ENCODE data around the gene TMEM232. TPM values are rescaled to one million over a fixed set of nuclear protein-coding genes. Genes with fewer than 3 reads are reported as not detected.

TMEM232 gene
- total and polyA plus RNA-seq, 2 donors (not counting 3 experiments of a cell fraction or from before 2014, with no cell fraction given), result 0.17 to 0.38 TPM

GRCh38 chr5:110440058-110440457 lies 286.4 kb downstream of the TMEM232 start:
- Histone ChIP-seq H3K27me3 (ENCODE audit: control insufficient read depth in 2 of 2, insufficient read depth in 2 of 2, low read length in 2 of 2) (no peaks in the 10 kb centered on the region), H2AFZ (ENCODE audit: low read depth, low read length) (no peak overlapping the region), H3K27ac (ENCODE audit: insufficient read depth, low read depth, low read length) (no peak overlapping the region), H3K9me1 (replicated peaks; ENCODE audit: control insufficient read depth, extremely low read depth, insufficient read depth, low read length) (no peaks in the 10 kb centered on the region), H3K4me1 (ENCODE audit: control insufficient read depth, extremely low read depth, insufficient read depth, low read length) (no peaks in the 10 kb centered on the region), H3K4me2 (ENCODE audit: insufficient read depth, low read length) (no peak overlapping the region), H4K20me1 (replicated peaks; ENCODE audit: control insufficient read depth, extremely low read depth, insufficient read depth, low read length) (no peaks in the 10 kb centered on the region), H3K79me2 (ENCODE audit: control insufficient read depth, insufficient read depth, low read length) (no peaks in the 10 kb centered on the region), H3K9ac (replicated peaks; ENCODE audit: extremely low read depth, insufficient read depth, low read length) (no peak overlapping the region), H3K9me3 (replicated peaks; ENCODE audit: control insufficient read depth, insufficient read depth, low read length) (no peaks in the 10 kb centered on the region), H3K4me3 (replicated peaks in 1 of 3; ENCODE audit: insufficient read depth in 1 of 3, low read depth in 1 of 3, low read length in 3 of 3) (no peak overlapping the region), H3K36me3 (ENCODE audit: control insufficient read depth in 2 of 2, extremely low read depth in 1 of 2, insufficient read depth in 2 of 2, low read length in 2 of 2) (no peaks in the 10 kb centered on the region)
- CTCF ChIA-PET, result no interaction called here
- DNase-seq (ENCODE audit: low read depth, low spot score) (no peak), FAIRE-seq (no peak)
- POLR2A ChIA-PET, result no interaction called here
- TF ChIP-seq MAX (IDR thresholded peaks at IDR 0.05; ENCODE audit: insufficient read depth, insufficient read length) (no peak), FOS (IDR thresholded peaks at IDR 0.05; ENCODE audit: borderline replicate concordance, insufficient read depth, low read length) (no peak), JUN (IDR thresholded peaks at IDR 0.05; ENCODE audit: borderline replicate concordance, insufficient read depth, insufficient read length, low read depth) (no peak), MYC (IDR thresholded peaks at IDR 0.05; ENCODE audit: low read depth, low read length) (no peak), EZH2 (IDR thresholded peaks at IDR 0.05; ENCODE audit: borderline replicate concordance, low read depth, low read length, severe bottlenecking) (no peak), CTCF (IDR thresholded peaks at IDR 0.05; ENCODE audit: extremely low read depth in 1 of 2, insufficient read depth in 1 of 2, low read depth in 1 of 2, low read length in 2 of 2) (no peak), POLR2AphosphoS5 (IDR thresholded peaks at IDR 0.05; ENCODE audit: insufficient read depth, low read depth, low read length) (no peak), POLR2A (IDR thresholded peaks at IDR 0.05; ENCODE audit: low read depth, low read length) (no peak), GATA2 (IDR thresholded peaks at IDR 0.05; ENCODE audit: insufficient read depth, insufficient read length, low read depth, low read length) (no peak)
- intact Hi-C loops (cut with micrococcal nuclease) (no loop called here), dilution Hi-C loops (cut with MboI; ENCODE audit: extremely low pct_ligation_motif_present, low sequenced_read_pairs) (no loop called here)
- no TSS peak for BruUV-seq (replicated peaks)
